ENCODE results near the gene MCU. TPM values are rescaled to one million over a fixed set of nuclear protein-coding genes. Genes with fewer than 3 reads are reported as not detected.
"Not testable (repeated sequence)": the region's sequence is repeated elsewhere in the genome, so short reads cannot be mapped to it uniquely, and the experiment has no call there.

MCU gene
- total RNA-seq, 1 experiment from 2014 or later = 18.7 TPM

DNA sequence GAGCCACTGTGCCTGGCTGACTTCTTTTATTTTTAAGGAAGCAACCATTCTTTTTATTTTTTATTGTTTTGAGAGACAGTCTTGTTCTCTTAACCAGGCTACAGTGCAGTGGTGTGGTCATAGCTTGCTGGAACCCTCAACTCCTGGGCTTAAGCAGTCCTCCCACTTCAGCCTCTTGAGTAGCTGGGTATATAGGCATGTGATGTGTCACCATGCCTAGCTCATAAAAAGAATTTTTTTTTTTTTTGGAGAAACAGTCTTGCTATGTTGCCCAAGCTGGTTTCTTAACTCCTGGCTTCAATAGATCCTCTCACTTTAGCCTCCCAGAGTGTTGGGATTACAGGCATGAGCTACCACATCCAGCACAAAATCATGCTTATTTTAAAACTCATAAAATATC lies 5.8 kb downstream of the MCU start:
- peaks cover 21% of the 10 kb centered on the region for H3K4me1 ChIP-seq (ENCODE audit: insufficient read depth, low read length, poor library complexity, severe bottlenecking)
- no peak overlapping the region for H3K4me3 ChIP-seq (ENCODE audit: low read depth, low read length, poor library complexity, severe bottlenecking)

GRCh38 chr10:72702465-72702864 lies 10.5 kb downstream of the MCU start:
- H3K27ac ChIP-seq (ENCODE audit: low read depth, low read length, poor library complexity, severe bottlenecking); POLR2A ChIA-PET (ENCODE audit: low non-redundant PET); BruUV-seq (replicated peaks); DNase-seq (ENCODE audit: low spot score); intact Hi-C loops (cut with micrococcal nuclease; ENCODE audit: unreplicated experiment); H3K4me1 ChIP-seq (ENCODE audit: insufficient read depth, low read length, poor library complexity, severe bottlenecking); H3K4me3 ChIP-seq (ENCODE audit: low read depth, low read length, poor library complexity, severe bottlenecking); H3K27me3 ChIP-seq (replicated peaks; ENCODE audit: insufficient read depth, low read depth, low read length, poor library complexity); H3K36me3 ChIP-seq (ENCODE audit: insufficient read depth, low read length, poor library complexity, severe bottlenecking); H3K9me3 ChIP-seq (ENCODE audit: low read depth, low read length, poor library complexity, severe bottlenecking): not testable (repeated sequence)
- CTCF ChIA-PET = interaction anchor here (0.6 kb wide), 1 partner anchor 130 kb away, joined by 4 read pairs; no protein-coding TSS in a partner anchor

More for the DNA sequence above, 5.8 kb downstream of the MCU start:
- ChIA-PET POLR2A (ENCODE audit: low non-redundant PET) (no interaction called here), CTCF (no interaction called here)
- Histone ChIP-seq H3K9me3 (ENCODE audit: low read depth, low read length, poor library complexity, severe bottlenecking) (no peaks in the 10 kb centered on the region), H3K27me3 (replicated peaks; ENCODE audit: insufficient read depth, low read depth, low read length, poor library complexity) (no peaks in the 10 kb centered on the region), H3K27ac (ENCODE audit: low read depth, low read length, poor library complexity, severe bottlenecking) (no peak overlapping the region), H3K36me3 (ENCODE audit: insufficient read depth, low read length, poor library complexity, severe bottlenecking) (no peaks in the 10 kb centered on the region)
- intact Hi-C loops (cut with micrococcal nuclease; ENCODE audit: unreplicated experiment) = loop anchor here (10.0 kb wide), 1 partner anchor 367 kb away; no protein-coding TSS in a partner anchor
- TF ChIP-seq EZH2 (IDR thresholded peaks at IDR 0.05; ENCODE audit: borderline replicate concordance, low read depth, low read length, poor library complexity, severe bottlenecking) = no peak
- no peak for TF ChIP-seq CTCF (conservative IDR thresholded peaks at IDR 0.05; ENCODE audit: low read depth, low read length)
- DNase-seq (ENCODE audit: low spot score) = no peak
- BruUV-seq (replicated peaks) = no TSS peak

DNA sequence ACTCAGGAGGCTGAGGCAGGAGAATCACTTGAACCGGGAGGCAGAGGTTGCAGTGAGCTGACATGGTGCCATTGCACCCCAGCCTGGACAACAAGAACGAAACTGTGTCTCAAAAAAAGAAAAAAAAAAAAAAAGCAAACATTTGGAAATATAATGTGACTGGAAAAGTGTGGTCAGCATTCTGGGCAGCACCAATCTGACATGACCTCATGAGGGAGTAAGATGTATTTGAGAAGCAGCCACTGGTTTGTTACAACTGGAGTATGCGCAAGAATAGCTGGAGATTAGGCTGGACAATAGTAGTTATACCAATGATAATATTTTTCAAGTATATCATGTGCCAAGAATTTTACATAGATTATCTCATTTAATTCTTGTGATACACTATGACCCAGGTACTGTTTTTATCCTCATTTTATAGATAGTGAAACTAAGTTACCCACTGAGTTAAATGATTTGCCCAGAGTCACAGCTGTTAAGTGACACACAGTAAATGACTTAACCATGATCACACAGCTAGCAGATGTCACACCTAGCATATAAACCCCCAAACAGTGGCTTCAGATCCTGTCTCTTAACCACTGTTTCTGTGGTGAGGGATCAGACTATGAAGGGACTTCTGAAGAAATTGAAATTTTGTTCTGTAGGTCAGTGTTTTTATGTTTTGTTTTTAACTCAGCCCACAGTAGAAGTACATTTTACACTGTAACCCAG lies 11.1 kb downstream of the MCU start:
- Histone ChIP-seq H3K36me3 (ENCODE audit: insufficient read depth, low read length, poor library complexity, severe bottlenecking) (no peaks in the 10 kb centered on the region), H3K27me3 (replicated peaks; ENCODE audit: insufficient read depth, low read depth, low read length, poor library complexity) (no peaks in the 10 kb centered on the region), H3K4me3 (ENCODE audit: low read depth, low read length, poor library complexity, severe bottlenecking) (no peak overlapping the region), H3K27ac (ENCODE audit: low read depth, low read length, poor library complexity, severe bottlenecking) (no peak overlapping the region), H3K9me3 (ENCODE audit: low read depth, low read length, poor library complexity, severe bottlenecking) (no peaks in the 10 kb centered on the region), H3K4me1 (ENCODE audit: insufficient read depth, low read length, poor library complexity, severe bottlenecking) (no peaks in the 10 kb centered on the region)
- intact Hi-C loops (cut with micrococcal nuclease; ENCODE audit: unreplicated experiment) = no loop called here
- TF ChIP-seq CTCF (conservative IDR thresholded peaks at IDR 0.05; ENCODE audit: low read depth, low read length) = no peak
- no peak for TF ChIP-seq EZH2 (IDR thresholded peaks at IDR 0.05; ENCODE audit: borderline replicate concordance, low read depth, low read length, poor library complexity, severe bottlenecking)
- ChIA-PET POLR2A (ENCODE audit: low non-redundant PET) (no interaction called here), CTCF (interaction anchor here (0.6 kb wide), 1 partner anchor 130 kb away, joined by 4 read pairs; no protein-coding TSS in a partner anchor)
- no peak for DNase-seq (ENCODE audit: low spot score)
- BruUV-seq (replicated peaks) = no TSS peak

GRCh38 chr10:72704117-72704516 lies 12.2 kb downstream of the MCU start:
- Histone ChIP-seq H3K27me3 (replicated peaks; ENCODE audit: insufficient read depth, low read depth, low read length, poor library complexity) (no peaks in the 10 kb centered on the region), H3K4me1 (ENCODE audit: insufficient read depth, low read length, poor library complexity, severe bottlenecking) (peaks cover 9% of the 10 kb centered on the region), H3K4me3 (ENCODE audit: low read depth, low read length, poor library complexity, severe bottlenecking) (no peak overlapping the region), H3K9me3 (ENCODE audit: low read depth, low read length, poor library complexity, severe bottlenecking) (no peaks in the 10 kb centered on the region), H3K27ac (ENCODE audit: low read depth, low read length, poor library complexity, severe bottlenecking) (no peak overlapping the region), H3K36me3 (ENCODE audit: insufficient read depth, low read length, poor library complexity, severe bottlenecking) (no peaks in the 10 kb centered on the region)
- DNase-seq (ENCODE audit: low spot score) = no peak
- ChIA-PET POLR2A (ENCODE audit: low non-redundant PET) (no interaction called here), CTCF (no interaction called here)
- intact Hi-C loops (cut with micrococcal nuclease; ENCODE audit: unreplicated experiment) = no loop called here
- no TSS peak for BruUV-seq (replicated peaks)
- TF ChIP-seq CTCF (conservative IDR thresholded peaks at IDR 0.05; ENCODE audit: low read depth, low read length) (no peak), EZH2 (IDR thresholded peaks at IDR 0.05; ENCODE audit: borderline replicate concordance, low read depth, low read length, poor library complexity, severe bottlenecking) (no peak)

Data from A673 (cell line).